HCEC 1CT (cell line): ENCODE data around the gene SLC12A7.

Experiments
- DNase-seq: peaks from one replicate; pipeline ENCODE4 v3.0.0-alpha.2; 2017

The SLC12A7 gene

GRCh38 chr5:1014346-1014745 lies 97.5 kb downstream of the SLC12A7 start:
- no peak for DNase-seq

GRCh38 chr5:1013948-1014301 lies 97.9 kb downstream of the SLC12A7 start:
- DNase-seq, result no peak

- DNase-seq, result no peak
Observed at GRCh38 chr5:1013238-1013947, 98.5 kb downstream of the SLC12A7 start.

GRCh38 chr5:1012900-1013237 lies 99.0 kb downstream of the SLC12A7 start:
- DNase-seq, result no peak

- no peak for DNase-seq
Observed at GRCh38 chr5:1012313-1012841, 99.5 kb downstream of the SLC12A7 start.

- no peak for DNase-seq
Observed at GRCh38 chr5:1011741-1012312, 100.0 kb downstream of the SLC12A7 start.

- DNase-seq, result no peak
Observed at GRCh38 chr5:1011226-1011631, 100.6 kb downstream of the SLC12A7 start.

- no peak for DNase-seq
Observed at GRCh38 chr5:1010641-1011046, 101.2 kb downstream of the SLC12A7 start.

- DNase-seq, result no peak
Observed at GRCh38 chr5:1010181-1010510, 101.7 kb downstream of the SLC12A7 start.

GRCh38 chr5:1009359-1010180 lies 102.3 kb downstream of the SLC12A7 start:
- DNase-seq, result no peak

- DNase-seq, result no peak
Observed at GRCh38 chr5:1008451-1009358, 103.2 kb downstream of the SLC12A7 start, which contains the start of gene NKD2. Gene NKD2, plus strand, starts transcription at chr5:1008802. Its CDS starts 256 bp downstream, at chr5:1009058.

- no peak for DNase-seq
Observed at GRCh38 chr5:1007681-1008450, 104.0 kb downstream of the SLC12A7 start.

- no peak for DNase-seq
Observed at GRCh38 chr5:1007221-1007680, 104.6 kb downstream of the SLC12A7 start.

- DNase-seq, result no peak
Observed at GRCh38 chr5:1006656-1007071, 105.2 kb downstream of the SLC12A7 start.

- no peak for DNase-seq
Observed at GRCh38 chr5:1005904-1006655, 105.8 kb downstream of the SLC12A7 start.

GRCh38 chr5:1005249-1005851 lies 106.5 kb downstream of the SLC12A7 start:
- no peak for DNase-seq

GRCh38 chr5:1004461-1005248 lies 107.2 kb downstream of the SLC12A7 start:
- peak; percentile 16 for DNase-seq

GRCh38 chr5:1003296-1003937 lies 108.4 kb downstream of the SLC12A7 start:
- no peak for DNase-seq

GRCh38 chr5:1002836-1003235 lies 109.0 kb downstream of the SLC12A7 start:
- no peak for DNase-seq

- no peak for DNase-seq
Observed at GRCh38 chr5:1002271-1002546, 109.7 kb downstream of the SLC12A7 start.
